ENCODE results near the gene DLX2. TPM values are rescaled to one million over a fixed set of nuclear protein-coding genes. Genes with fewer than 3 reads are reported as not detected.

Gene DLX2
- total and polyA plus RNA-seq, 2 of the 13 experiments (the other 11 are each of a cell fraction or from before 2014, with no cell fraction given): 0.07 to 0.15 TPM

- 0 out of 2 replicates have a peak, but pooled peaks have one; percentile 38 for TF ChIP-seq ZNF737 (CRISPR knock-in tag; IDR thresholded peaks at IDR 0.05; ENCODE audit: borderline replicate concordance)
- peak; percentile 53 for TF ChIP-seq ZNF18 (CRISPR knock-in tag; IDR thresholded peaks at IDR 0.05; ENCODE audit: insufficient replicate concordance)
- no peak for TF ChIP-seq CBX2 (IDR thresholded peaks at IDR 0.05; ENCODE audit: low read depth, low read length)
- peak; percentile 93; the same call in 1 of the 2 replicates for TF ChIP-seq CBX2 (CRISPR knock-in tag; IDR thresholded peaks at IDR 0.05; ENCODE audit: low read depth)
- TF ChIP-seq ATF7-NPFF (CRISPR knock-in tag; IDR thresholded peaks at IDR 0.05; ENCODE audit: low read depth): 0 out of 2 replicates have a peak, but pooled peaks have one; percentile 47
- no peak for TF ChIP-seq RXRB (CRISPR knock-in tag; IDR thresholded peaks at IDR 0.05; ENCODE audit: borderline replicate concordance)
- peak; percentile 86 for TF ChIP-seq BHLHE40 (IDR thresholded peaks at IDR 0.05; ENCODE audit: low read length)
- TF ChIP-seq ZSCAN22 (CRISPR knock-in tag; IDR thresholded peaks at IDR 0.05): no peak
- no peak for TF ChIP-seq ZFP41 (CRISPR knock-in tag; IDR thresholded peaks at IDR 0.05; ENCODE audit: borderline replicate concordance)
- TF ChIP-seq FOXA1 (IDR thresholded peaks at IDR 0.05): 0 out of 2 replicates have a peak, but pooled peaks have one; percentile 55
- 0 out of 2 replicates have a peak, but pooled peaks have one; percentile 2 for TF ChIP-seq FOXA1 (CRISPR knock-in tag; IDR thresholded peaks at IDR 0.05)
- TF ChIP-seq ZNF253 (CRISPR knock-in tag; IDR thresholded peaks at IDR 0.05; ENCODE audit: borderline replicate concordance): no peak
- no peak for TF ChIP-seq HMG20A (CRISPR knock-in tag; IDR thresholded peaks at IDR 0.05; ENCODE audit: borderline replicate concordance)
- peak; percentile 50; the same call in 1 of the 2 replicates for TF ChIP-seq FOXK2 (IDR thresholded peaks at IDR 0.05)
- TF ChIP-seq ZMAT5 (CRISPR knock-in tag; IDR thresholded peaks at IDR 0.05; ENCODE audit: borderline replicate concordance, low read depth): no peak
- peak; percentile 74; the same call in 1 of the 2 replicates for TF ChIP-seq NFKB2 (CRISPR knock-in tag; IDR thresholded peaks at IDR 0.05; ENCODE audit: borderline replicate concordance)
- no peak for TF ChIP-seq ZNF136 (CRISPR knock-in tag; IDR thresholded peaks at IDR 0.05; ENCODE audit: low read depth)
- TF ChIP-seq THAP9 (CRISPR knock-in tag; IDR thresholded peaks at IDR 0.05; ENCODE audit: borderline replicate concordance): peak; percentile 72
- TF ChIP-seq ARID4A (CRISPR knock-in tag; IDR thresholded peaks at IDR 0.05; ENCODE audit: borderline replicate concordance): no peak; the same call in 1 of the 2 replicates
- TF ChIP-seq MED1 (CRISPR knock-in tag; IDR thresholded peaks at IDR 0.05): peak; percentile 68
Observed at GRCh38 chr2:172098650-172099471, 3.8 kb downstream of the DLX2 start (continued).
